Measurements from ENCODE around the gene ZNRD2.
A peak's percentile ranks its signal among the peaks of the same experiment; 100 is the strongest.

ZNRD2 gene

DNA sequence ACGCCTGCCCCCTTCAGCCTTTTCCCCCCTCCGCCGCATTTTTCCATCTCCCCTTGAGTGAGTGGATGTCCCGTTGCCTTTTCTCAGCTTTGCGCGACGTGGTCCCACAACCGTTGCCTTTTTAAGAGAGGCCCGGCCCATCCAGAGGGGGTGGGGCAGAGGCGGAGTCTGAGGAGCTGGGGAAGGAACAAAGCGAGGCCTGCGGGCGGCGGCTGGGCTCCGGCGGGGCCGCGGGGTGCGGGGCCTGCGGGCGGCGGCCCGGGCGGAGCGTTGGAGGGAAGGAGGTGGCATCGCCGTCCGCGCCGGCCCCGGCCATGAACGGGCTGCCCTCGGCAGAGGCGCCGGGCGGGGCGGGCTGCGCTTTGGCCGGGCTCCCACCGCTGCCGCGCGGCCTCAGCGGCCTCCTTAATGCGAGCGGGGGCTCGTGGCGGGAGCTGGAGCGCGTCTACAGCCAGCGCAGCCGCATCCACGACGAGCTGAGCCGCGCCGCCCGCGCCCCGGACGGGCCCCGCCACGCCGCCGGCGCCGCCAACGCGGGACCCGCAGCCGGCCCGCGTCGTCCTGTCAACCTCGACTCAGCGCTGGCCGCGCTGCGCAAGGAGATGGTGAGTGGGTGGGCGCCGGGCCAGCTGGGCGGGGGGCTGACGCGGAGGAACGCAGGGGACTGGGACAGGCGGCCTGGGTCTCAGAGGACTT lies 2.2 kb downstream of the ZNRD2 start, which contains the start of gene FAM89B:
FAM89B (plus strand) TSS at position 183 of the 696 bp plus-strand sequence; CDS start at position 315, 132 bp downstream.
- no peaks in the 10 kb centered on the region for H3K36me3 ChIP-seq (ENCODE audit: control insufficient read depth, low read depth, low read length)
- H3K4me1 ChIP-seq (ENCODE audit: control insufficient read depth, low read depth, low read length), result peaks cover 24% of the 10 kb centered on the region
- H3K27ac ChIP-seq (ENCODE audit: low read length), result no peak within 1 kb of the TSS
- no peak within 1 kb of the TSS for H3K9ac ChIP-seq (ENCODE audit: low read length)
- peak within 1 kb of the TSS; percentile 63 for H3K4me3 ChIP-seq (ENCODE audit: low read length)
- H3K27me3 ChIP-seq (ENCODE audit: control insufficient read depth, insufficient read depth, low read length), result peaks cover 32% of the 10 kb centered on the region
- no peaks in the 10 kb centered on the region for H3K9me3 ChIP-seq (ENCODE audit: control insufficient read depth, low read depth, low read length)

DNA sequence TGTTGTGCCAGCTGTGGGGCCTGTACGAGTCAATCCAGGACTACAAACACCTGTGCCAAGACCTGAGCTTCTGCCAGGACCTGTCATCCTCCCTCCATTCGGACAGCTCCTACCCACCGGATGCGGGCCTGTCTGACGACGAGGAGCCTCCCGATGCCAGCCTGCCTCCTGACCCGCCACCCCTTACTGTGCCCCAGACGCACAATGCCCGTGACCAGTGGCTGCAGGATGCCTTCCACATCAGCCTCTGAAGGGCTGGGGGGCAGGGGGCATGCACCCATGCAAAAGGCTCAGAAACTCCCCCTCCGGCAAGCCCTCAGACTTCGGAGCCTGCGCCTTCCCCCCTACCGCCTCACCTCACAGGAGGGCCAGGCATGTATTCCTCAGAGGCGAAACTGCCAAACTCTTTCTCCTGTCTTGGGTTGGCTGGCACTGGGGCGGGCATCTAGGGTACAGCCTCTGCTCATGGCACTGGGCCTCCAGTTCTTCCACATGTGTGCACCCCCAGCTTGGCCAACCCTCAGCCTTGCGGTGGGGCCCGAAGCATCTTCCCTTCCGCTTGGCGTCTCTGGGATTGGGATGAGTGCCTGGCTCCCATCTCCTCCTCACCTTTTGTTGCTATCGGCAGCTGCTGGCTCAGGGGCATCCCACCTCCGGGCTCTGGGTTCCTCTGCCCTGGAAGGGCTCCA lies 3.3 kb downstream of the ZNRD2 start:
- peaks cover 24% of the 10 kb centered on the region for H3K4me1 ChIP-seq (ENCODE audit: control insufficient read depth, low read depth, low read length)
- no peak overlapping the region for H3K27ac ChIP-seq (ENCODE audit: low read length)
- no peaks in the 10 kb centered on the region for H3K9me3 ChIP-seq (ENCODE audit: control insufficient read depth, low read depth, low read length)
- no peaks in the 10 kb centered on the region for H3K36me3 ChIP-seq (ENCODE audit: control insufficient read depth, low read depth, low read length)
- H3K9ac ChIP-seq (ENCODE audit: low read length), result no peak overlapping the region
- H3K27me3 ChIP-seq (ENCODE audit: control insufficient read depth, insufficient read depth, low read length), result peaks cover 36% of the 10 kb centered on the region
- peak overlapping the region; percentile 63 for H3K4me3 ChIP-seq (ENCODE audit: low read length)

DNA sequence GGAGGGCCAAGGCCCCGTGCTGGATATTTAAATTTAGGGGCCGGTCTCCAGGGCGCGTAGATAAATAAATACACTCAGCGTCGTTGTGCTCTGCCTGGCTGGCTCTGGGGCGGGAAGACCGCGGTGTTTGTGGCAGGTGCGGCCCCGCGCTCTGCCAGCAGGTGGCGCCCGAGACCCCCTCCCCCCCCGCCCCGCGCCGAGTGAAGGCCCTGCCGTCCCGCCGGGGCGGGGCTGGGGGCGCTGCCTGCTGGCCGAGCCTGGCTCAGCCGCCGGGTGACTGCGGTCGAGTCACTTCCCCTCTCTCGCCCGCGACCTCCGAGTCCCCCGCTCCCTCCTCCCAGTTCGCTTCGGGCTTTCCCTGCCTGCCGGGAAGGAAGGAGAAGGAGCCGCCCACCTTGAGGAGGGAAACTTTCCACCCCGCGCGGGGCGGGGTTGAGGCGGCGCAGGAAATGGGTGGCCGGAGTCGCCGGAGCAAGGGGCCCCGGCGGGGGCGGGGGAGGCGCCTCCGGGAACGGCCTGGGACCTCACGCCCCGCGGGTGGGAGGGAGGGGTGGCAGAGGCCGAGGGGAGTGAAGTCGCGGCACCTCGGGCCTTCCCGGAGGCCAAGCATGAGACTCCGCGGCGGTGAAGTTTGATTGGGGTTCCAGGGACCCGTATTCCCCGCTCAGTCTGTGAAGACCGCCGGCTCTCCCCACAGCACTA lies 4.0 kb downstream of the ZNRD2 start:
- peaks cover 18% of the 10 kb centered on the region for H3K4me1 ChIP-seq (ENCODE audit: control insufficient read depth, low read depth, low read length)

DNA sequence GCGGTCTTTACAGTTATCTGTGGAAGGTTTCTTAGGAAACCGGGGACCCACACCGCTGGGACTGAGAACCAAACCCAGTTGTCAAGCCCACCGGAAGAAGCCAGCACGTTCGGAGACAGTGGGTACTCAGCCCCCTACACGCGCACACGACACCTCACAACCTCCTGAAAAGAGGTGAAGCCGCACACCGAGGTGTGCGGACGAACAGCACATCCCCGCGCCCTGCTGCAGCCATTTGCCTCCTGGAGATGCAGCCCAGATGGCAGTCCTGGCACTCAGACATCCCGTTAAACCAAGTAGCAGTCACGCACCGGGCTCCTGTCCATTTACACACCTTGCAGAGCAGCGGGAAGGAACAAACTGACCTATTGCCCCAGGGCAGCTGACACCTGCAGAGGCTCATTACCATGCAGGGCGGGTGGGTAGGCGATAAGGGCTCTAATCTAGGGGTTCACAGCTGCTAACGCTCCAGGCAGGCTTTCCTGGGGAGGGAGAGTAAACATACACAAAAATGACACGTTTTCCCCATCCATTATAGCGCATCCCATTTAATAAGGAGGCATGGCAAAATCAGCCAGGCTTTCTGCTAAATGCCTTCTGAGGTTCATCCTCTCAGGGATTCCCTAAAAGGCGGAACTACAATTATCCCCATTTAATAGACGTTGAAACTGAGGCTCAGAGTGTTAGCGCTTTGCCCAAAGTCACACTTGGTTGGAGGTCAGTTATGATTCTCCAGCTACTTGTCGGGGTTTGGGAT lies 4.7 kb downstream of the ZNRD2 start:
- Histone ChIP-seq H3K4me3 (ENCODE audit: low read length) (peak overlapping the region; percentile 53), H3K27me3 (ENCODE audit: control insufficient read depth, insufficient read depth, low read length) (peaks cover 36% of the 10 kb centered on the region), H3K9me3 (ENCODE audit: control insufficient read depth, low read depth, low read length) (no peaks in the 10 kb centered on the region), H3K27ac (ENCODE audit: low read length) (no peak overlapping the region), H3K9ac (ENCODE audit: low read length) (no peak overlapping the region), H3K36me3 (ENCODE audit: control insufficient read depth, low read depth, low read length) (no peaks in the 10 kb centered on the region), H3K4me1 (ENCODE audit: control insufficient read depth, low read depth, low read length) (peaks cover 18% of the 10 kb centered on the region)

More for the DNA sequence above, 4.0 kb downstream of the ZNRD2 start:
- H3K9me3 ChIP-seq (ENCODE audit: control insufficient read depth, low read depth, low read length), result no peaks in the 10 kb centered on the region
- no peak overlapping the region for H3K9ac ChIP-seq (ENCODE audit: low read length)
- H3K36me3 ChIP-seq (ENCODE audit: control insufficient read depth, low read depth, low read length), result no peaks in the 10 kb centered on the region
- H3K4me3 ChIP-seq (ENCODE audit: low read length), result peak overlapping the region; percentile 53
- peaks cover 36% of the 10 kb centered on the region for H3K27me3 ChIP-seq (ENCODE audit: control insufficient read depth, insufficient read depth, low read length)
- no peak overlapping the region for H3K27ac ChIP-seq (ENCODE audit: low read length)

DNA sequence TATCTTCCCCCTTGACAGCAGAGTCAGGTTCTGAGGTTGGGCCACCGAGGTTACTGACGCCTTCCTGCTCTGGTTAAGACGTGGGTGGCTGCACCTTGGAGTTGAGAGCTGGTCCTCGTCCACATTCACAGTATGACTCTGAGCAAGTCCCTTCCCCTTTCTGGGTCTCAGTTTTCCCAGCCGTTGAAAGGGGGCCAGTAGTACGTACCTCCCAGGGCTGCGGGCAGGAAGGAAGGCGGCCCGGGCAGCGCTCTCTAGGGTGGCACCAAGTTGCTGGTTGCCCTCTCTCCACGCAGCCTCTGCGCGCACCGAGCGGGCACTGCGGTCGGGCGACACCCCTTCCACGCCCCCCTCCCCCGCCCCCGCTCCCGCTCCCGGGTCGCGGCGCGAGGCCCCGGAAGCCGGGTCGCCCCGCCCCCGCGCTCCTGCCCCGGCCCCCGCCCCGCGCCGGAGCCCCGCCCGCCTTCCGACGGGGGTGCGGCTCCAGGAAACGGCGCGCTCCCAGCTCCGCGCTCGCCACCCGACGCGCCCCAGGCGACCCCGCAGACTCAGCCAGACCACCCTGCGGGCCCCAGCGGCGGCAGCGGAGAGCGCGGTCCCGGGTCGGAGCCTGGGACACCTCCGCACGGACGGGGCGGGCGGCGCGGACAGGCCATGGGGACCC lies 5.4 kb downstream of the ZNRD2 start, which contains the start of gene EHBP1L1:
EHBP1L1 (plus strand) TSS at position 486 of the 664 bp plus-strand sequence. CDS start 250 bp downstream, outside the sequence.
- peaks cover 36% of the 10 kb centered on the region for H3K27me3 ChIP-seq (ENCODE audit: control insufficient read depth, insufficient read depth, low read length)
- no peaks in the 10 kb centered on the region for H3K36me3 ChIP-seq (ENCODE audit: control insufficient read depth, low read depth, low read length)
- H3K27ac ChIP-seq (ENCODE audit: low read length), result no peak within 1 kb of the TSS
- H3K9ac ChIP-seq (ENCODE audit: low read length), result no peak within 1 kb of the TSS
- H3K9me3 ChIP-seq (ENCODE audit: control insufficient read depth, low read depth, low read length), result no peaks in the 10 kb centered on the region
- H3K4me3 ChIP-seq (ENCODE audit: low read length), result peak within 1 kb of the TSS; percentile 53
- peaks cover 18% of the 10 kb centered on the region for H3K4me1 ChIP-seq (ENCODE audit: control insufficient read depth, low read depth, low read length)

DNA sequence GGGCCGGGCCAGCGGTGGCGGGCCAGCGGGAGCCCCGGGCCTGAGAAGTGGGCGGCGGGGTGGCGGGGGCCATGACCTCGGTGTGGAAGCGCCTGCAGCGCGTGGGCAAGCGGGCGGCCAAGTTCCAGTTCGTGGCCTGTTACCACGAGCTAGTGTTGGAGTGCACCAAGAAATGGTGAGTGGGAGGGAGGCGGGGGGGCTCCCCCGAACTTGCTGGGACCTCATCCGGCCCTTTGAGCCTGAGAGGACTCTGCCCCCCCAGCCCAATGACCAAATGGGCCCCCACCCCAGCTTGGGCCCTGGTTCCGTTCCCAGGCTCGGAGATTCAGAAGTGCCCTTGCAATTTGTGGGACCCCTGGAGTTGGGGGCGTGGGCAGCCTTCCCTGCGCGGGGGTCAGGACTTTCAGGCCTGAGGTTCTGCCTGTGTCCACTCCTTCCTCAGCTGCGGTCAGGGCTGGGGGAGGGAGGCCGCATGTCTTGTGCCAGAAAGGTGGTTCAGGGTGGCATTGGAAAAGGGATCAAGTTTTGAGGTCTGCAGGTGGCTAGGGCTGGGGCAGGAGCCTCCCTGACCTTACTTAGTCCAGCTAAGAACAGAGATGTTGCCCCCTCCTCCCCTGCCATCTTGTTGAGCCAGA lies 6.1 kb downstream of the ZNRD2 start:
- Histone ChIP-seq H3K27me3 (ENCODE audit: control insufficient read depth, insufficient read depth, low read length) (peaks cover 36% of the 10 kb centered on the region), H3K9ac (ENCODE audit: low read length) (no peak overlapping the region), H3K27ac (ENCODE audit: low read length) (no peak overlapping the region), H3K36me3 (ENCODE audit: control insufficient read depth, low read depth, low read length) (no peaks in the 10 kb centered on the region), H3K4me1 (ENCODE audit: control insufficient read depth, low read depth, low read length) (peaks cover 12% of the 10 kb centered on the region), H3K9me3 (ENCODE audit: control insufficient read depth, low read depth, low read length) (no peaks in the 10 kb centered on the region), H3K4me3 (ENCODE audit: low read length) (peak overlapping the region; percentile 14)

DNA sequence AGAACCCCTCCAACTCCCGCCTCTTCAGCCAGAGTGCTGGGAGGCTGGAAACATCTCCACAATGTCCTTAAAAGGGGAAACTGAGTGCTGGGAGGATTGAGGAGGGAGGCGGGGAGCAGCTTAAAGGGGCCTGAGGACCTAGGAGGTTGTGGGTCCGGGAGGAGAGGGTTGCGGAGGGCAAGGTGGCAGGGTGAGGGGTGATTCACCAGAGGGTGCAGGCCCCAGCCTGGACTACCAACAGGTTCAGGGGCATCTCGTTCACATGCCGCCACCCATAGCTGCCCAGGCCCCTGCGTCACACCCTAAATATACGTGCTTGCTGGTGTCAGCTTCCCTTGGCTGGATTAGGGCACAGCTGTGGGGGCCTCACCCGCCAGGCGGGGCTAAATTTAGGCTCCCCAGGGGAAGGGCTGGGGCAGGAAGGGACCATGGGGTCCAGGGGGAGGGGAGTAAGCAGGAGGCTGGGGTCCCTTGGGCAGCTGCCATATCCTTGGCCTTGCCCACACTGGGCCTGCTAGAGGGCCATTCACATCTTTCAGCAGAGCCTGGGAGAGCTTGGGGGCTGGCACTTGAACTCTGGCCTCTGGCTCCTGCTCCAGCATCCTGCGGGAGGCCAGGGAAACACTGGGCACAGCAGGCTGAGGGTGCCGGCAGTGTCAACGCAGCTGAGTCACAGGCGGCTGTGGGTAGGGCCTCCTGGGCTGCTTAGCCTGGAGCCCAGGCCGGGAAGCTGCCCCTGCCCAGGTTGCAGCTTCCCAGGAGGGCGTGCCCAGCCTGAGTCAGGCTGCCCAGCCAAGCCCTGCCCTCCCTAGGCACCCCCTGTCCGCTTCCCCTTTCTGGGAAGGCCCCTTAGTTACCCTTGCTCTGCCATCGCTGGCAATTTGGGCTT lies 6.8 kb downstream of the ZNRD2 start:
- no peak overlapping the region for H3K9ac ChIP-seq (ENCODE audit: low read length)
- no peak overlapping the region for H3K27ac ChIP-seq (ENCODE audit: low read length)
- H3K4me3 ChIP-seq (ENCODE audit: low read length), result peak overlapping the region; percentile 14
- no peaks in the 10 kb centered on the region for H3K9me3 ChIP-seq (ENCODE audit: control insufficient read depth, low read depth, low read length)
- H3K36me3 ChIP-seq (ENCODE audit: control insufficient read depth, low read depth, low read length), result no peaks in the 10 kb centered on the region
- peaks cover 36% of the 10 kb centered on the region for H3K27me3 ChIP-seq (ENCODE audit: control insufficient read depth, insufficient read depth, low read length)
- H3K4me1 ChIP-seq (ENCODE audit: control insufficient read depth, low read depth, low read length), result peaks cover 7% of the 10 kb centered on the region

DNA sequence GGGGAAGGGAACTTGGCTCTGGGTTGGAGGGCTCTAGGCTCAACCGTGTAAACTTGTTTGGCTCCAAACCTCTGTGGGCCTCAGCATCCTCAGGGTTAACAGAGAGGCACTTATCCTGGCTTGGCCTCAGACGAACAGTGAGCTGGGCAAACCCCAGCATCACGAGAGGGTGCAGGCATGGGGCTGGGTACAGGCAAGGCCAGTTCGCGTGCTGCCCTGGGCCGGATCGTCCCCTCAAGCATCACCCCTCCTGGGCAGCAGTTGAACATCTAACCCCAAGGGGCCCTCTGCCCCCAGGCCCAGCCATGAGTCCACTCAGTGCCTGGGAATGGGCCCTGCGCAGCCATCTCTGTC lies 7.5 kb downstream of the ZNRD2 start:
- H3K4me1 ChIP-seq (ENCODE audit: control insufficient read depth, low read depth, low read length), result peaks cover 6% of the 10 kb centered on the region
- H3K27ac ChIP-seq (ENCODE audit: low read length), result no peak overlapping the region
- no peaks in the 10 kb centered on the region for H3K36me3 ChIP-seq (ENCODE audit: control insufficient read depth, low read depth, low read length)
- H3K4me3 ChIP-seq (ENCODE audit: low read length), result no peak overlapping the region
- H3K27me3 ChIP-seq (ENCODE audit: control insufficient read depth, insufficient read depth, low read length), result peaks cover 36% of the 10 kb centered on the region
- H3K9me3 ChIP-seq (ENCODE audit: control insufficient read depth, low read depth, low read length), result no peaks in the 10 kb centered on the region
- no peak overlapping the region for H3K9ac ChIP-seq (ENCODE audit: low read length)

DNA sequence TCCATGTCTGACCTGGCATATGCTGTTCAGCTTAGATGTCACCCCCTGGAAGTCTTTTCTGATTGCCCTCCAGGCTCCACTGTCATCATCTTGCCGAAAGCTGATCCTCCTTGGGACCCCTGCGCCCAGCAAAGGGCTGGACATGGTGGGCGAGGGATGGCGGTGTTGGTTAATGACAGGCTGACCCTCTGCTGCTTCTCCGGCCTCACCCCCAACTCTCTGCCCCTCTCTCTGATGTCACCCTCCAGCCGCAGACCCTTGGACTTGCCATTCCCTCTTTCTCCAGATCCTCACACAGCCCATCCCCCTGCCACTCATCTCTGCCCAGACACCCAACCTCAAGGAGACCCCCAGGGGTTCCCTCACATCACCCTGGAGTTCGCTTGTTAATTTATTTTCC lies 7.9 kb downstream of the ZNRD2 start:
- no peak overlapping the region for H3K27ac ChIP-seq (ENCODE audit: low read length)
- no peaks in the 10 kb centered on the region for H3K36me3 ChIP-seq (ENCODE audit: control insufficient read depth, low read depth, low read length)
- H3K27me3 ChIP-seq (ENCODE audit: control insufficient read depth, insufficient read depth, low read length), result peaks cover 32% of the 10 kb centered on the region
- no peaks in the 10 kb centered on the region for H3K9me3 ChIP-seq (ENCODE audit: control insufficient read depth, low read depth, low read length)
- no peak overlapping the region for H3K9ac ChIP-seq (ENCODE audit: low read length)
- H3K4me3 ChIP-seq (ENCODE audit: low read length), result no peak overlapping the region
- H3K4me1 ChIP-seq (ENCODE audit: control insufficient read depth, low read depth, low read length), result peaks cover 6% of the 10 kb centered on the region

DNA sequence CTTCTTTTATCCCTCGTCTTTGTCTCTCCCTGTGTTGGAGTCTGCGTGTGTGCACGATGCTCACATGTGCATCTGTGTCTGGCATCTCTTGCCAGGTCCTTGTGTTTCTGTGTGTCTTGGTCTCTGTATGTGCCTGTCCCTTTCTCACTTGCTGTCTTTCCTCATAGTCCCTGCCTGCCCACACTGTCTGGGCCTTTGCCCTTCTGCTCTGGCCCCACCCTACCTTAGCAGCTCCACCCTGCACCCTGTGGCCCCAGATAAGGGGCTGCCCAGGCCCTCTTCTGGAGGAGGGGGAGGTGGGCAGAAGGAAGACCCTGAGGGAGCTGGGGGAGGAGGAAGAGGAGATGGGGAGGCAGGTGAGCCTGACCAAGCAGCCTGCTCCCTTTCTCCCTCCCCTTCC lies 8.4 kb downstream of the ZNRD2 start:
- Histone ChIP-seq H3K9me3 (ENCODE audit: control insufficient read depth, low read depth, low read length) (no peaks in the 10 kb centered on the region), H3K27ac (ENCODE audit: low read length) (no peak overlapping the region), H3K4me1 (ENCODE audit: control insufficient read depth, low read depth, low read length) (peaks cover 6% of the 10 kb centered on the region), H3K9ac (ENCODE audit: low read length) (no peak overlapping the region), H3K27me3 (ENCODE audit: control insufficient read depth, insufficient read depth, low read length) (peaks cover 27% of the 10 kb centered on the region), H3K4me3 (ENCODE audit: low read length) (no peak overlapping the region), H3K36me3 (ENCODE audit: control insufficient read depth, low read depth, low read length) (no peaks in the 10 kb centered on the region)
